Activated gamma-delta T cell treated with anti-CD3 and anti-CD28 coated beads, Interleukin-2, amount 50 U/mL, for 16 hours (primary cell): ENCODE results near the gene MYB.
"Not testable (repeated sequence)": the region's sequence is repeated elsewhere in the genome, so short reads cannot be mapped to it uniquely, and the experiment has no call there.

Experiments used
- DNase-seq: peaks from one replicate; pipeline ENCODE4 v3.0.0-alpha.2; 2020; ENCODE audit warnings: low read depth

The MYB gene

GRCh38 chr6:135221505-135221904 lies 40.4 kb downstream of the MYB start:
- no peak for DNase-seq

DNA sequence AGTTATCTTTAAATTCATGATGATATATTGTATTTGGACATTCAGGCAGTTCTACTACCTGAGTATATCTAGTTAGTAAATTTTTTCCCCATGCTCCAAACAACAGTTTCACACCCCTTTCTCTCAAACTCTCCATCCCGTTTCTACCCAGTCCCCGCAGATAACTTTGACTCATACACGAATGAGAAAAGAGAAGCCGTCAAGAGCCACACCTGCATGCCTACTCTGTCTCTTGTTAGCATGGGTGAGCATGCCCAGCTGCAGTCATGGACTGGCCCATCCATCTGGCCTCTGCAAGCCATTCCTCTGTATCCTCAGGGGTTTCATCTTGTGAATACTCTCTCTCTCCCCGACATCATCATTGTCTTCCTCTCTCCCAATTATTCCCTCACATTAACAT lies 41.5 kb downstream of the MYB start:
- DNase-seq: no peak

- DNase-seq: no peak
Observed at GRCh38 chr6:135224037-135224647, 43.0 kb downstream of the MYB start.

DNA sequence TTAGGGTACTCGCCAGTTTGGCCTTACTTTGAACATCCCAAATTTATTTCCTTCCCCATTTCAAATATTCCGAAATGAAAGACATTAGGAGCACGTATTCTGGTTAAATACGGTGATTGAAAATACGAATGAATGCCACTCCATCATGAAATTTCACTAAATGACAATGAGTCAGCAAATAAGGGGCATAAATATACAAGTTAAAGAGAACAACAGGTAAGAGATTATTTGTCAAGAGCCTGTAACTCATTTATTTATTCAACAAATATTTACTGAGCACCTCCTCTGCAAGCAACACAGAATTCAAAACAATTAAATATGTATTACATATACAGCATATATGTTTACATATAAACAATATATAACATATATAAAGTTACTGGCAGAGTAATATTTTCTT lies 44.8 kb downstream of the MYB start:
- DNase-seq: no peak

DNA sequence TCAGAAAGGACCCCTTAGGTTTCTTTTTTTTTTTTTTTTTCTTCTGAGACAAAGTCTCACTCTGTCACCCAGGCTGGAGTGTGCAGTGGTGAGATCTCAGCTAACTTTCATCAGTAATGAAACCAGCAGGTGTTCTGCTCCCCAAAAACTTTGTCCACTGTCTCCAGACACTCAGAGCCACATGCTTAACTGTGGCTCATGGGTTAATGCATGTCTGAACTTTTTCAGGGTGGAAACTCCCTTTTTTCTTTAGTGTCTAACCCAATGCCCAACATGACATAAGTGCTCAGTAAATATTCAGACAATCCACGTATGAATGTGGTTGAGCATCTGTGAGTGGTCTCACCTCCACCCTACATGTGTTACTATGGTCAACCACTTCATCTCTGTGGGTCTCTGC lies 45.4 kb downstream of the MYB start:
- no peak for DNase-seq

GRCh38 chr6:135227349-135227748 lies 46.2 kb downstream of the MYB start:
- no peak for DNase-seq

- DNase-seq: no peak
Observed at GRCh38 chr6:135227758-135228157, 46.6 kb downstream of the MYB start.

GRCh38 chr6:135228486-135228885 lies 47.4 kb downstream of the MYB start:
- no peak for DNase-seq

DNA sequence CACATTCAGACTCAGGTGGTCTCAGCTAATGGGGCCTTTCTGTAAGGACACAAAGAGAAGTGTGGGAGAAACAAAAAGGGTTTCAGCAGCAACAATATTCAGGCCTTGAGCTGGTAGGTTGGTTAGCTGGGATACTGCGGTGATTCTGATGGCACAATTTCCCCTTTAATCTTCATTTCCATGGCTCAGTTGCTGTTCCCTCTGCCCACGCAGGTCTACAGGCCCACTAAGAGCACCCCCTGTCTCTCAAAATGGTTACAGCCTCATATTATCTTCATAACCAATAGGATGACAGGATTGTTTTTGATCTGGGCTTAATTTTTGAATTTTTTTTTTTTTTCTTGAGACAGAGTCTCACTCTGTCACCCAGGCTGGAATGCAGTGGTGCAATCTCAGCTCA lies 48.9 kb downstream of the MYB start:
- no peak for DNase-seq

GRCh38 chr6:135230711-135231468 lies 49.8 kb downstream of the MYB start:
- DNase-seq: no peak

DNA sequence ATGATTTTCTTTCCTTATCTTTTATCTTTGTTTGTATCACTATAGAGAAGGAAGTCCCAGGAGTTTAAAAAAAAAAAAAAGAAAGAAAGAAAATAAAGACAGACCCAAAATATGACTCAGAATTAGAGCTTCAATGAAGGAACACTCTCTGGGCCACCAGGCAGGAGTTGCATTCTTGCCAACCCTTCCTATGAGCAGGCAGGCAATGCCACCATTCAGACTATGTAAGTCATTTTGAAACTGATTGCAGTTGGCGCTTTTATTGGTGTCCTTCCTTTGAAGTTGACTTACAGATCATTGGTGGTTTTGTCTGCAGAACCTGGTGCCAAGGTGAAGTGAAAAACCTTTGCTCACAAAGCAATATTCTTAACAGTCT lies 50.3 kb downstream of the MYB start:
- DNase-seq: no peak

DNA sequence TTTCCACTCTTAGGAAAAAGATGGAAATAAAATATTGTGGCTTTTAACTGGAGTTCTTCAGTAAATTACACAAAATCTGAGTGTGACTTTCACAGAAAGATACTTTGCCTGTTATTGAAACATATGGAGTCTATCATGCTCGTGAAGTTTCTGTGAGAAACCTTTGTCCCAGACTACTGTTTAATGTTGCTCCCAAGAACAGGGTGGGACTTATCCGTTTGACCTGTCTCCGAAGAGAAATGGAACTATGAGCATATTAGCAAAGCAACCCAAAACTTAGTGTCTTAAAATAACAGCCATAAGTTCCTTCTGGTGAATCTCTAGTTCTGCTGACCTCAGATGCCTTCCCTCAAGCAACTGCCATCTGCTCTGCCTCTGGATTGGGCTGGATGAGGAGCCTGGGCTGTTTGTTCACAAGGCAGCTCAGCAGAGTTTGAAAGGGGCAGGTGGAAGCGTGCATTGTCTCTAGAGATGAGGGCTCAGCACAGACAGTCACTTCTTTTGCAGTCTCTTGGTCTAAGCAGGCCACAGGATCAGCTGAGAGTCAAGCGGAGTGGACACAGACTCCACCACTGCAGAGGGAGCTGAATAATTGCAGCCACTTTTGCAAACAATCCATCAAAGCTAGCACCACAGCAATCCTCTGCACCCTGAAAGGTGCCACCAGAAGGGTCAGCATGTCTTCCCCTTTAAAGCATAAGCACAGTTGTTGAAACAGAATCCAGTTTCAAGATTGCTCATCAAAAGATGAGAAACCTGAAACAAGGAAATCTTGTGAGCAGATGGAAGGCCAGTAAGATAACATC lies 52.8 kb downstream of the MYB start:
- DNase-seq: no peak

DNA sequence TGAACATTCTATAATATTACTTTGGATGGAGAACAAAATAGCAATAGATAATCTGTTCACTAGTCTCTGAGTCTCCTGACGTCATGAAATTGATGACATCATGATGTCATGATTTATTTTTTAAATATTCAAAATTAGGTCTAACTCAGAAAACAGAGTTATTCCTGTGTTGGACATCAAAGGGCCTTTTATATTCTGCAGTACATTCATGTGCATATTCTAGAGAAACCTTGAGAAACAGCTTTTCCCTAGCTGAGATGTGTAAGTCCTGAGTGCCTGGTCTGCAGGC lies 53.3 kb downstream of the MYB start:
- no peak for DNase-seq

DNA sequence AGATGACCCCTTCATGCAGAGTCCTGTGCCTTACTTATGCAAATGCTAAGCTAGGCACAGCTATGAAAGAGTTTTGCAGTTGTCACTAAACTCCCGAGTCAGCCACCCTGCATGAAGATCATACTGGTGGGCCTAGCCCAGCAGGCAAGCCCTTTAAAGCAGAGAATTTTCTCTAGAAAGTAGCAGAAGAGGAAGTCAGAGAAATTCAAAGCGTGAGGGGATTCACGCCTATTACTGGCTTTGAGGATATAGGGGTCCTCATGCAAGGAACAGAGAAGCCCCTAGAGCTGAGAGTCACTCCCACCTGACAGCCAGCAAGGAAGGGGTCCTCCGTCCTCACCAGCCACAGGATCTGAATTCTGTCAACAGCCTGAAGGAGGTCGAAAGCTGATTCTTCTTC lies 54.6 kb downstream of the MYB start:
- no peak for DNase-seq

DNA sequence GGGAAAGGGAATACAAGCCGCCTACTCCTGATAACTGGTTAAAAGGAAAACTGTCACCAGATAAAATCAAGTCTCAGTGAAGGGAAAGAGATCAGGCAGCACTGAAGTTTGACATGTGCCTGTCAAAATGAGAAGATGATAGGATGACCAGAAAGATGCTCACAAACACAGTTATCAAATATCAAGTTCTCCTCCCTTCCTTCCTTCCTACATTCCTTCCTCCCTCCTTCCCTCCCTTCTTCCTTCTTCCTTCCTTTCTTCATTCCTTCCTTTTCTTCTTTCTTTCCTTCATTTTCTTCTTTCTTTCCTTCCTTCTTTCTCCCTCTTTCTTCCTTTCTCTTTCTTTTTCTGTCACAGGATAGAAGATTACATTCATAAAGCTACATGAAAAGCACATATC lies 55.2 kb downstream of the MYB start:
- no peak for DNase-seq

GRCh38 chr6:135236732-135237131 lies 55.6 kb downstream of the MYB start:
- DNase-seq: no peak

DNA sequence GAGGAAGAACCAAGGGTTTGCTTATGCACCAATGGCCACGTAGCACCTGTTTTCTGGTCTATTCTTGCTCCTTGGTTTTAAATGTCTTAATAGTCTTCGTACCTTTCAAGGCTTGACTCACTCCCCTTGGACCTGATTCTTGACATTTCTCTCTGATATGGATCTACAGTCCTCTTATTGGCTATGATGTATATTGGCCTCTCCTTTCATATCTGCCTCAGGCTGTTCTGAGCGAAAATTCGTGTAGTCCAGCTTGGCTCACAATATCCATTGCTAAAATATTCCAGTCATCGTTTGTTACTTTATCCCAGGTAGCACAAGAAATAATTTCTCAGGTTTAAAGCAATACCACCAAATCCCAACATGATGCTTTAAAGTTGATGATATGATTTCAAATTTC lies 59.6 kb downstream of the MYB start:
- no peak for DNase-seq

- DNase-seq: no peak
Observed at GRCh38 chr6:135243871-135244796, 63.0 kb downstream of the MYB start.

DNA sequence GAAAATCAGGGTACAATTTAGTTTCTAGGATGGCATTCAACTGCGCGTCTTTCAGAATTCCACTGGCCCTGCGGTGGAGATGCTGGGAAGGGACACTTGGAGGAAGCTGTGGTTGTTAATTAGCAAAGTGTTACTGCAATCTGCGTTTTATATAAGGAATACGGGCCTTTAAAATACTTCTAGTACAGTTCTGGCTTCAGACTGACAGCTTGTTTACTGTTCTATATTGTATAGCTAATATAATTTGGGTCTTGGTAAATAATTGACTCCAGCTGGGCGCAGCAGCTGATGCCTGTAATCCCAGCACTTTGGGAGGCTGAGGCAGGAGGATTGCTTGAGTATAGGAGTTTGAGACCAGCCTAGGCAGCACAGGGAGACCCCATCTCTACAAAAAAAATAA lies 63.7 kb downstream of the MYB start:
- DNase-seq: no peak

DNA sequence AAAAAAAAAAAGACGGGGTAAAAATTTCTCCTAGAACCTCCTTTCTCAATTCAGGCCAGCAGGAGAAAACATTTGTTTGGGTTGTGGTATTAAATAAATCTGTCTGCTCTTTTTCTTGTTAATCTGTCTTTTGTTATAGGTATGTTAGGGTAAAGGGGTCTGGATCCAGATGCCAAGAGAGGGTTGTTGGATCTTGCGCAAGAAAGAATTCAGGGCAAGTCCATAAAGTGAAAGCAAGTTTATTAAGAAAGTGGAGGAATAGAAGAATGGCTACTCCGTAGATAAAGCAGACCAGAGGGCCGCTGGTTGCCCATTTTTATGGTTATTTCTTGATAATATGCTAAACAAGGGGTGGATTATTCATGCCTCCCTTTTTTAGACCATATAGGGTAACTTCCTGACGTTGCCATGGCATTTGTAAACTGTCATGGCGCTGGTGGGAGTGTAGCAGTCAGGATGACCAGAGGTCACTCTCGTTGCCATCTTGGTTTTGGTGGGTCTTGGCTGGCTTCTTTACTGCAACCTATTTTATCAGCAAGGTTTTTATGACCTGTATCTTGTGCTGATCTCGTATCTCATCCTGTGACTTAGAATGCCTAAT lies 65.4 kb downstream of the MYB start:
- DNase-seq: not testable (repeated sequence)

- no peak for DNase-seq
Observed at GRCh38 chr6:135250234-135250633, 69.1 kb downstream of the MYB start.
